WTC11 (cell line): ENCODE data around the gene AMPD3.

Experiments
- ZNF138 ChIP-seq: sonication (generic); formaldehyde crosslinking; conservative IDR thresholded peaks from 2 replicates; pipeline ENCODE4 v1.8.1; 2022; ENCODE audit warnings: mild to moderate bottlenecking, moderate library complexity, missing genetic modification reagents
- TF ChIP-seq, protein P1 (sequence below): sonication (generic); formaldehyde crosslinking; IDR thresholded peaks from 2 replicates; pipeline ENCODE4 v1.8.1; 2022; ENCODE audit warnings: low read depth, missing genetic modification reagents, borderline replicate concordance
- TF ChIP-seq, protein P2 (sequence below): fragments of 200-600 bp; IDR thresholded peaks from 2 replicates; pipeline ENCODE4 v1.8.0; 2022; ENCODE audit warnings: antibody characterized with exemption

DNA sequence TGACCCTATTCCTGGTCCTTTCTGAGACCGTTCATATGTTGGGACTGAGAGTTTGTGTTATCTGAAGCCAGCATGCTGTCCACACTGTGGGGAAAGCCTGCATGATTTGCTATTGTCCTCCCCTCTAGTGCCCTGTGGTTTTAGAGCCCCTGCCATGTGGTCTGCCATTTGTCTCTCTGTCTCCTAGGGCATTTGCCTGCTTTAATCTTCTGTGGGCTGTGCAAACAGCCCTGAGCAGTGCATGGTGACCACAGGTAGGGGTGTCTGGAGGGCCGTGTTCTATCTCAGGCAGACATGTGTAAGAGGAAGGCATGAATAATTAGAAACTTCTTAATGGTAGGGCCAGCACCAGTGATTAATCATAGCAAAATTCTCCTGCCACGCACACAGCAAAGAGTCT lies 23.0 kb downstream of the AMPD3 start:
- TF ChIP-seq, protein P1, sequence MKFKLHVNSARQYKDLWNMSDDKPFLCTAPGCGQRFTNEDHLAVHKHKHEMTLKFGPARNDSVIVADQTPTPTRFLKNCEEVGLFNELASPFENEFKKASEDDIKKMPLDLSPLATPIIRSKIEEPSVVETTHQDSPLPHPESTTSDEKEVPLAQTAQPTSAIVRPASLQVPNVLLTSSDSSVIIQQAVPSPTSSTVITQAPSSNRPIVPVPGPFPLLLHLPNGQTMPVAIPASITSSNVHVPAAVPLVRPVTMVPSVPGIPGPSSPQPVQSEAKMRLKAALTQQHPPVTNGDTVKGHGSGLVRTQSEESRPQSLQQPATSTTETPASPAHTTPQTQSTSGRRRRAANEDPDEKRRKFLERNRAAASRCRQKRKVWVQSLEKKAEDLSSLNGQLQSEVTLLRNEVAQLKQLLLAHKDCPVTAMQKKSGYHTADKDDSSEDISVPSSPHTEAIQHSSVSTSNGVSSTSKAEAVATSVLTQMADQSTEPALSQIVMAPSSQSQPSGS, result no peak
- TF ChIP-seq, protein P2, sequence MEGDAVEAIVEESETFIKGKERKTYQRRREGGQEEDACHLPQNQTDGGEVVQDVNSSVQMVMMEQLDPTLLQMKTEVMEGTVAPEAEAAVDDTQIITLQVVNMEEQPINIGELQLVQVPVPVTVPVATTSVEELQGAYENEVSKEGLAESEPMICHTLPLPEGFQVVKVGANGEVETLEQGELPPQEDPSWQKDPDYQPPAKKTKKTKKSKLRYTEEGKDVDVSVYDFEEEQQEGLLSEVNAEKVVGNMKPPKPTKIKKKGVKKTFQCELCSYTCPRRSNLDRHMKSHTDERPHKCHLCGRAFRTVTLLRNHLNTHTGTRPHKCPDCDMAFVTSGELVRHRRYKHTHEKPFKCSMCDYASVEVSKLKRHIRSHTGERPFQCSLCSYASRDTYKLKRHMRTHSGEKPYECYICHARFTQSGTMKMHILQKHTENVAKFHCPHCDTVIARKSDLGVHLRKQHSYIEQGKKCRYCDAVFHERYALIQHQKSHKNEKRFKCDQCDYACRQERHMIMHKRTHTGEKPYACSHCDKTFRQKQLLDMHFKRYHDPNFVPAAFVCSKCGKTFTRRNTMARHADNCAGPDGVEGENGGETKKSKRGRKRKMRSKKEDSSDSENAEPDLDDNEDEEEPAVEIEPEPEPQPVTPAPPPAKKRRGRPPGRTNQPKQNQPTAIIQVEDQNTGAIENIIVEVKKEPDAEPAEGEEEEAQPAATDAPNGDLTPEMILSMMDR, result no peak
- no peak for TF ChIP-seq ZNF138 (CRISPR knock-in tag)
